NCI-H128 (cell line): ENCODE results near the gene DHX35.

Experiments
- DNase-seq: peaks from one replicate; lab custom pipeline; 2025; ENCODE audit not compliant: unreplicated experiment; lab: John Stamatoyannopoulos, UW

Gene DHX35

DNA sequence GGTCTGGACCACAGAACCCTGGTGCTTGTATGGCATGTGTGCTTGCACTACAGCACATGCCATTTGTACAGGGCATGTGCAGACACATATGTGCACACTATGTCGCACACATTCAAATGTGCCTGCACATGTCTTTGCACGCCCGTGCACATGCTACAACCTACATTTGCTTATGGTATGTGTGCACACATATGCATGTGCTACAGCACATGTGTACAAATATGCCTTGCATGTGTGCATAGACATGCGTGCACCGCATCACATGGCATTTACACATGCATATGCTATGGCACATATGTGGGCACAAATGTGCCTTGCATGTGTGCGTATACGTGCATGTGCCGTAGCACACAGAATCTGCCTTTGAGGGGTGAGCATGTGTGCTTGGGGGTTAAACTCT, 90.5 kb downstream of the DHX35 start:
- no peak for DNase-seq

- no peak for DNase-seq
Observed at GRCh38 chr20:39057143-39057542, 95.0 kb downstream of the DHX35 start.

GRCh38 chr20:39057911-39058310, 95.8 kb downstream of the DHX35 start:
- DNase-seq = no peak

- no peak for DNase-seq
Observed at GRCh38 chr20:39059036-39059435, 96.9 kb downstream of the DHX35 start.

DNA sequence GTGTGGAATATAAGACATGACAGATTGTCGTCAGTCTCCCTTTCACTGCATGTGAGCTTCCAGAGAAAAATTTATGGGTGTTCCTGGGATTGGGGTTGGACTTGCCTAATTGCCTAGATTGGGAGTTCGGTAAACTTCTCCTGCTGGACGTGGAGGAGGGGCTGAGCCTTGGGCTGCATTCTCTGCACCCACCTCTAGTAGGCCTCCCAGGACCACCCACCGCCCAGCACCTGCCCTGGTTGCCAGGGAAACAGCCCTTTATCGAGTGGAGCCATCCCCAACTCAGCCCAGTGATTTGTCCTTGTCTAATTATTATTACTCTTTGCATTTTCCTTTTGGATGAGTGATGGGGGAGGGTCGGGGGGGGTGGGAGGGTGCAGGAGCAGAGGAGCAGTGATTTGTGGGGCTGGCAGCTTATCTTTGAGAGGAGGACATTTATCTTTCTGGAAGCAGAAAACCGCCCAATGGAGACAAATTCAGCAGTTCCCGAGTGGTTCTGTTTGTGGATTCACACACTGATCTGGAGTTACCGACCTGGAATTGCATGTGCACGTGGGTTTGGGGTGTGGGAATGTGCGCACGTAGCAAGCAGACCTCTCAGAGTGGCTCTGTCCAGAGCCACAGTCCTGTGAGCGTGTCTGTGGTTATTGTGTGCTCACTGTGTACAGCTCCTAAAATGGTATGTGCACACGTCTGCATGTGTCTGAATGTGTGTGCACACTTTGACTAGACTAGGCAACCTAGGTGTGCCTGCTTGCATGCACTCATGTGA, 104.5 kb downstream of the DHX35 start:
- DNase-seq = no peak

- DNase-seq = no peak
Observed at GRCh38 chr20:39067526-39068216, 105.5 kb downstream of the DHX35 start.

GRCh38 chr20:39069976-39070375, 107.8 kb downstream of the DHX35 start:
- DNase-seq = no peak

- no peak for DNase-seq
Observed at GRCh38 chr20:39070484-39071231, 108.5 kb downstream of the DHX35 start.

DNA sequence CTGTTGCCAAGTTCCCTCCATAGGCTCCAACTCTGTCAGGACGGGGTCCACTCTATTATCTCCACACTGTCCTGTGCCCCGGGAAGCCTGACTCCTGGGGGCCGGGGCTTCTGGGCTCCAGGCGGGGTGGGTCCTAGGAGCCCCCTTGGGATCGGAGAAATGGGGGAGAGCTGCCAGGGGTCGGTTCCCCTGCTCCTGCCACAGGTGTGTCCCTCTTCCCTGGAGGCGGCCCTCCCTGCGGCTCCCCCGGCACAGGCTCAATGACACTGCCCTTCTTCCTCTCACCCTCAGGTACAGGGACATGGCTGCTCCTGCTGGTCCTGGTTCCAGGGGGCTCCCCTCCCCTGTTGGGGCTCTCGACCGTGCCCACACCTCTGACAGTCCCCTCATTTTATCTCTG, 110.0 kb downstream of the DHX35 start:
- DNase-seq = no peak

- DNase-seq = no peak
Observed at GRCh38 chr20:39072653-39073052, 110.5 kb downstream of the DHX35 start.

DNA sequence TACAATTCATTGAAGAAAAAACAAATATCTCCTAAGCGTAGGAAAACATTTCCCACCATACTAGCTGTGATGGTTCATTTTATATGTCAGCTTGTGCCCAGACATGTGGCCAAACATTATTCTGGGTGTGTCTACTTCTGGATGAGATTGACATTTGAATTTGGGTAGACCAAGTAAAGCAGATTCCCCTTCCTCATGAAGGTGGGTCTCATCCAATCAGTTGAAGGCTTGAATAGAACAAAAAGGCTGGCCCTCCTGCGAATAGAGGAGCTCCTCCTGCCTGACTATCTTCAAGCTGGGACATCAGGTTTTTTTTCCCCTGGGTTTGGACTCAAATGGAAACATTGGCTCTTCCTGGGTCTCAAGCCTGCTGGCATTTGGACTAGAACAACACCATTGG, 113.6 kb downstream of the DHX35 start:
- no peak for DNase-seq

GRCh38 chr20:39076958-39077357, 114.8 kb downstream of the DHX35 start:
- DNase-seq = no peak

- DNase-seq = no peak
Observed at GRCh38 chr20:39080326-39080725, 118.2 kb downstream of the DHX35 start.

GRCh38 chr20:39081255-39081654, 119.1 kb downstream of the DHX35 start:
- peak; percentile 34 for DNase-seq

GRCh38 chr20:39082622-39083398, 120.7 kb downstream of the DHX35 start:
- DNase-seq = no peak

DNA sequence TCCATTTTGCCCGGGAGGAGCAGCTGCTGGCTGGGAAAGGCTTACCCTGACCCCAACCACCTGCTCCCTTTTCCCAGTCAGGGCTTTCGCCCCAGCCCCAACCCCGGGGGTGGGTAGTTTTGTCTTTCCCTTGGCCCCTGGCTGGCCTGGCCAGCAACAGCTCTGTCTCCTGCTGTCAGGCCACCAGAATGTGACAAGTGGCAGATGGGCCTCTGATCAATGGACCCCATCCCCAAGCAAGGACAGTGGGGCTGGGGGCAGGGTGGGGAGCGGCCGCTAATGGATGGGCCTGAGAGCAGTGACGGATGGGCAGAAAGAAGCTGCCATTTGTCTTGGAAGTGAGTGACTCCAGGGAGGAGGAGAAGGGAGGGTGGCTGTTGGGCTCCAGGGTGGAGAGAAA, 121.6 kb downstream of the DHX35 start:
- DNase-seq = no peak

GRCh38 chr20:39089029-39089428, 126.9 kb downstream of the DHX35 start:
- DNase-seq = no peak
